GM19351 (cell line): ENCODE data around the gene TOR1AIP1.
"Not testable (repeated sequence)": the region's sequence is repeated elsewhere in the genome, so short reads cannot be mapped to it uniquely, and the experiment has no call there.

ENCODE experiments used
- ATAC-seq: cut with Tn5 transposase; IDR thresholded peaks from one replicate; pipeline ENCODE4 v1.9.1; 2021; ENCODE audit warnings: mild to moderate bottlenecking, moderate library complexity; ENCODE audit not compliant: unreplicated experiment

The TOR1AIP1 gene

DNA sequence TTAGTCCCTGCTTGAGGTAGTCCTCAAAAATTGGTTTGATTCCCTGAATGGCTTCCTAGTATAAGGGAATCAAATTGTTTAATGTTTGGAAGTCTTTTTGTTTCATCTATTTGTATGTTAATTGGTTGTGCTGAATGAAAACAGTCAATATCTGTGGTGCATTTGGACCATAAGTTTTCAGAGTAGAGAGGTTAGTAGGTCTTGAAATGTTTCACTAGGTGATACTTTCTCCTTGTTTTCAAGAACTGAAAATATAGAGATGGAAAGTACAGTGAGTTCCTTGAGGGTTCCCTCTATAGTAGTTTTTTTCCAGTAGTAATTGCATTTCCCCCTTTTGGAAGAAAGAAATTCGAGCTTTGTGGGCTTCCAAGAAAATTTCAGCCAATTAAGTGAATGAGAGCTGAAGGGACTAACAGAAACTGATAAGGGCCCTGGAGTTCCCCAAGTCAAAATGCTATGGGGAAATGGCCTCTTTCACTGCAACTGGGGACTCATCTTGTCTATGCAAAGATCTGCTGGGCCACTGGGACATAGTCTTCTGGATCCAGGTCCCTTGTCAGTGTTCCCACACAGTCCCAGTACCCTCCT is 53.9 kb downstream of the TOR1AIP1 start:
- peak; percentile 57 for ATAC-seq

- no peak for ATAC-seq
Observed at GRCh38 chr1:179937668-179938254, 55.7 kb downstream of the TOR1AIP1 start.

GRCh38 chr1:179938752-179939151 is 56.7 kb downstream of the TOR1AIP1 start:
- ATAC-seq = no peak

DNA sequence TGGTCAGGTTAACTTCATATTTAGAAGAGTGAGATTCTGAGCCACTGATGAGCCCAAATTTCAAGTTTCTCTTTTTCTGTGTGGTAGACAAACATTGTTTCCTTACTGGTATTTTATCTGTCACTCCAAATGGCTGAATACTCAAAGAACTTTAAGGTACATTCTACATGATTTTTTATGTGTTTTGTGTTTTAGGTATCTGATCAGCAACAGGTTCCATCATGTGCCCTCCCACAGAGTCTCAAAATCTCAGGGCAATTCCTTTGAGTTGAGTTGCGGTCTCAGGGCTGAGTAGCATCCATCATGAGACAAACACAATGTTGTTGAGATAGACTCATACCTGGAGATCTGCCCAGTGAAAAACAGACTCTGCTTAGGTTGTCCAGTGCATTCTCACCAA is 57.9 kb downstream of the TOR1AIP1 start:
- no peak for ATAC-seq

GRCh38 chr1:179941454-179941853 is 59.4 kb downstream of the TOR1AIP1 start:
- no peak for ATAC-seq

GRCh38 chr1:179950651-179951050 is 68.6 kb downstream of the TOR1AIP1 start:
- no peak for ATAC-seq

- ATAC-seq = no peak
Observed at GRCh38 chr1:179951383-179952144, 69.5 kb downstream of the TOR1AIP1 start.

GRCh38 chr1:179952186-179952585 is 70.1 kb downstream of the TOR1AIP1 start:
- ATAC-seq = no peak

DNA sequence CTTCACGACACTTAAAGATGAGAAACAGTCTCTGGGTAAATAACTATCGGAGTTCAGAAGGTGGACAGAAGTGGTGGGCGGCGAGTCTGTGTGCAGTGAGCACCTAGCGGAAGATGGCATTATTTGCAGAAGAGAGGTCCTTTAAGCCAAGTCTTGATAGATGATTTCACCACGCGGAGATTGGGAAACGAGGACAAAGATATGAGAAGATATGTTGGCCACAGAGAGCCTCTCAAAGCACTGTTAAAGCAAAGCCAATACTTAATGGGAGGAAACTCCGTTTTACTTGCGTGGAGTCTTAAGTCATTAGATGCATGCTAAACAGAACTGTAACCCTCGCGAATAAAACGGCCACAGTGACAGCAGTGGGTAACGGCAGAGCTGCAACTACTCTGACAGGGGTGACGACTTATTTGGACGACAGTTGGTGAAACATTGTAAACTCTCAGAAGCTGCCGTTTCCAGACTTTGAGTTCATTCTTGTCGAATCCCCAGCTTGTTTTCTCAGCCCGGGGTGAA is 71.9 kb downstream of the TOR1AIP1 start:
- ATAC-seq = no peak

DNA sequence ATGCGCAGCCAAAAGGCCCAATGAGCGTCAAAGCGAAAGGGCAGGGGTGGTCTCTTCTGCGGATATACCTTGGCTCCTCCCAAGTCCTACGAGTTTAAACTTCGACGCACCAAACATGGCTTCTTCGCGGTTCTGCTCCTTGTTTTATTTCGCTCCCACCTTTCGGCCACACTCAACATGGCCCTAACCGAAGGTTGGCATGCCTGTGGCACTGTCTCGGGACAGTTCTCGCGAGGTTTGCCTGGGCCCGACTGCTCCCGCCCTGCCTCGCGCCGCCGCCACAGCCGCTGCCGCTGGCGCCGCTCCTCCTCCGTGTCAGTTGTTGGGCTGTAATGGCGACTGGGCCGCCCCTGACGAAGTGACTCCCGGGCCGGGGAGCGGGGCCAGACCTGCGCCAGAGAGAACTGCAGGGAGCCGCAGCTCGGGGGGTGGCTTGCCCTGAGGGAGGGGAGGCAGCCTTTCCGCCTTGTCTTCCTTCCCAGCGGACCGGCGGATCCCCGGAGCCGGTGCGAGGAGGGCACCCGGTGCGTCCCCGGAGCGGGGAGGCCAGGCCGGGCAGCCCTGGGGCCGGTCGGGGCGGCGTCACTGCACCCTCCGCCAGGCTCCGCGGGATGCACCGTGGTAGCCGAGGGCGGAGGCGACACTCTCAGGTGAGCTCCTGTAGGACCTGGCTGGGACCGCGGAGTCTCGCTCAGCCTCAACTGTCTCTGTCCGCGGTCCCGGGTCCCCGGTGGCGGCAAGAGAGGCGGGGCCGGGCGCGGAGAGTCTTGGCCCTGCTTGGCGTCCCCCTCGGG is 72.6 kb downstream of the TOR1AIP1 start, which contains the start of gene CEP350:
TSS of gene CEP350 (plus strand) at position 318 of the 794 bp plus-strand sequence. CDS start 31,372 bp downstream, outside the sequence.
- ATAC-seq = peak; percentile 84

DNA sequence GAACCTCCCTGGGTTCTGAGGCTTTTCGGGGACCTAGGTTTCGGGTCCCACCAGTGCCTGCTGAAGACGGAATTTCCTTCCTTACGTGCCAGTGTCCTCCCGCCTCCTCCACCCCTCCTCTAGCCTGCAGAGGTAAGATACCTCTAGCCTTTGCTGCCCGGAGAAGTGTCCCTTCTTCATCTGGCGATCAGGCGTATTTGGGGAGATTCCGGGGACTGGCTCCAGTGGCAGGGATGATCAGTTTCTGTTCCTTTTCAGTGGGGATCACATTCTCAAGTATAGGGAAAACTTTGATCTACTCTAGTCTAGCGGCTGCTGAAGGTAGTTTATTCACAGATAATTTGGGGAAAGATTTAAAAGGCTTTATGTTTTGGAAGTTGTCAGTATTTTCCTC is 73.2 kb downstream of the TOR1AIP1 start:
- peak; percentile 5 for ATAC-seq

DNA sequence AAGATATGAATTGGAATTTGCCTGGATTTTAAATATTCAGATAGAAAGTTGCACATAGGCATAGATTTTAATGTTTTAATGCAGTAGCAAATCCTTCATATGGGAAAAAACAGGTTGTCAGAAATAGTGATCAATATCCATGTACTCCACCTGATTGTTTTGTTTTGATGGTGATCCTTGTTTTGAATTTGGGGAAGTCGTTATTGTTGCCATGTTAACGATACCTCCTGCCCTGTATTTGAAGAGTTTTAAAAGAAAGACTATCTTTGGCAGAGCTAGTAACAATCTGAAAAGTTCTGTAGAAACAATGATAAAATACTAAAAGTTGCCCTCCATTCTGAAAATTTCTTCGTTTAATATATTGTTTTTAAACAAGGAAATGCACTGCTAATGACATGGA is 73.6 kb downstream of the TOR1AIP1 start:
- no peak for ATAC-seq

DNA sequence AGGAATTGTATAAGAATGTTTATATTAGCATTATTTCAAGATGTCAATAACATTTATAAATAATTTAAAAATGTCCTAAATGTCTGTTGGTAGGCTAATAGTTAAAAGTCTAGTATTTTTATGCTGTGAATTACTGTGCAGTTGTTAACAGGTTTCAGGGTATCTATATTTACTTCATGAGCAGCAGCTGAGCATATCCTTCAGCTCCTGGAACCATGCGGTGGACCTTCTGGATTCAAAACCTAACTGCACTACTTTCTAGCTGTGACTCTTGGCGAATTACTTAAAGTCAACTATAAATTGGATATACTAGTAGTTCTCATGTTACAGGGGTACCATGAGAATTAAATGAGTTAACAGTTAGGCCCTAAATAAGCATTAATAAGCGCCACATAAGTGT is 76.3 kb downstream of the TOR1AIP1 start:
- ATAC-seq = no peak

DNA sequence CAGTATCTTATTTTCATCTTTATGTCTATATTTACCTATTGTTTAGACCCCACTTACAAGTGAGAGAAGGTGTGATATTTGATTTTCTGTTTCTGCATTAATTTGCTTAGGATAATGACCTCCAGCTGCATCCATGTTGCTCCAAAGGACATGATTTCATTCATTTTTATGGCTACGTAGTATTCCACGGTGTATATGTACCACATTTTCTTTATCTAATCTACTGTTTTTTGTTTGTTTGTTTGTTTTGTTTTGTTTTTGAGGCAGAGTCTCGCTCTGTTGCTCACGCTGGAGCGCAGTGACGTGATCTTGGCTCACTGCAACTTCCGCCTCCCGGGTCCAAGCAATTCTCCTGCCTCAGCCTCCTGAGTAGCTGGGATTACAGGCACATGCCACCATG is 80.1 kb downstream of the TOR1AIP1 start:
- ATAC-seq = not testable (repeated sequence)

DNA sequence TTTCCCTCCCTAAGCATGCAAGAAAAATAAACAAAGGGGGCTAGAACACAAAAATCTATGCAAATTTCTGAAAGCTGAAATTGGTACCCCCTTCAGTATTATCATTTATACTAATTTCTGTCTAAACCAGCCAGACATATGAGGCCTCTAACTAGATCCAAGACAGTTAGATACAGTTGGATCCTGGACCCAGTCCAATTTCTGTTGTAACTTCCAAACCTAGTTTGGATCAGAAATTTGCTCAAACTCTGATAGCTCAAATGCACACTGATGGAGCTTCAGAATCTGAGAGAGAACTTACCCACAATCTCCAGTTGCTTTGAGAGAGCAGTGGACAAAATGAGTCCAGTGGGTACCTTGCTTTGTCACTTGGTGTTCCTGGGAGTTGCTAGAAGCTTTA is 84.5 kb downstream of the TOR1AIP1 start:
- no peak for ATAC-seq

GRCh38 chr1:179968284-179968993 is 86.4 kb downstream of the TOR1AIP1 start:
- no peak for ATAC-seq

DNA sequence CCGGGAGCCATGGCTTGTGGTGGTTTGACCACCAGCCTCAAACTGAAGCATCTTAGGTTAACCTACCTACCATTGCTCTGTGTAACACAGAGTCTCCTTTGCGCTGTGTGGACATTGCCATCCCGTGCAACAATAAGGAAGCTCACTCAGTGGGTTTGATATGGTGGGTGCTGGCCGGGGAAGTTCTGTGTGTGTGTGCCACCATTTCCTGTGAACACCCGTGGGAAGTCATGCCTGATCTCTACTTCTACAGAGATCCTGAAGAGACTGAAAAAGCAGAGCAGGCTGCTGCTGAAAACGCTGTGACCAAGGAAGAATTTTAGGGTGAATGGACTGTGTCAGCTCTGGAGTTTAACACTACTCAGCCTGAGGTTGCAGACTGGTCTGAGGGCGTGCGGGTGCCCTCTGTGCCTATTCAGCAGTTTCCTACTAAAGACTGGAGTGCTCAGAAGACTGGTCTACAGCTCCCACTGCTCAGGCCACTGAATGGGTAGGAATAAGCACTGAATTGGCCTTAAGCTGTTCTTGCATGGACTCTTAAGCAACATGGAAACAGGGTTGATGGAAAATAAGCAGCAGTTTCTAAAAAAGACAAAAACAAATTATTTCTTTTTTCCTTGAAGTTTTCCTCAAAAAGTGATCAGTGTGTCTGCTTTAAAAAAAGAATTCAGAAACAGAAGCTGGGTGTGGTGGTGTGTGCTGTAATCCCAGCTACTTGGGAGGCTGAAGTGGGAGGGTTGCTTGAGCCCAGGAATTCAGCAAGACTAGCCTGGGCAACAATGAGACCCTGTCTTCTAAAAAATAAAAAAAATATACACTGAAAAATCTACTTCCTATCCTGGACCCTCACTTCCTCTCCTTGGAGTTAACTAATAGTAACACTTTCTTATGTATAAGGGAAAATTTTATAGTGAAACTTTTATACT is 87.2 kb downstream of the TOR1AIP1 start:
- ATAC-seq = no peak
